Breast epithelium (tissue), 4 donors: Measurements from ENCODE around the gene ERO1B. TPM values are rescaled to one million over a fixed set of nuclear protein-coding genes. Genes with fewer than 3 reads are reported as not detected.

ENCODE experiments used
- DNase-seq, 2 donors: peaks; one replicate each; pipeline ENCODE4 v3.0.0-alpha.2; 2019; ENCODE audit warnings: low spot score in 2 of 2
- H3K27ac ChIP-seq, 2 donors: fragments of 200-600 bp; sonication (generic) in 1 of 2; one replicate each; pipeline ENCODE4 v1.5.1; 2016 to 2019; ENCODE audit warnings: mild to moderate bottlenecking in 1 of 2
- H3K27me3 ChIP-seq, 2 donors: fragments of 200-600 bp; sonication (generic) in 1 of 2; one replicate each; pipeline versions ENCODE4 v1.5.1 to v1.6.0; 2017 to 2019; ENCODE audit warnings: control low read depth in 1 of 2, mild to moderate bottlenecking in 1 of 2
- H3K36me3 ChIP-seq: fragments of 200-600 bp; one replicate; pipeline ENCODE4 v1.5.1; 2019
- H3K4me1 ChIP-seq, 2 donors: fragments of 200-600 bp; sonication (generic); one replicate each; pipeline ENCODE4 v1.5.1; 2016 to 2019; ENCODE audit warnings: control low read depth in 1 of 2
- H3K4me3 ChIP-seq, 3 donors: fragments of 200-600 bp; sonication (generic); 1 replicate in 2 of 3; 2 replicates in 1 of 3; pipeline ENCODE4 v1.5.1; 2016 to 2019; ENCODE audit warnings: mild to moderate bottlenecking in 3 of 3, moderate library complexity in 2 of 3
- H3K9me3 ChIP-seq, 2 donors: fragments of 200-600 bp; sonication (generic) in 1 of 2; one replicate each; pipeline ENCODE4 v1.5.1; 2016 to 2019; ENCODE audit warnings: control low read depth in 1 of 2
- CTCF ChIP-seq, 3 donors: fragments of 450-650 bp; IDR thresholded peaks; one replicate each; pipeline ENCODE4 v1.5.1; 2016 to 2017; ENCODE audit warnings: antibody characterized with exemption in 3 of 3, mild to moderate bottlenecking in 3 of 3, moderate library complexity in 3 of 3
- POLR2A ChIP-seq: fragments of 450-650 bp; IDR thresholded peaks from one replicate; pipeline ENCODE4 v1.6.1; 2016; ENCODE audit warnings: antibody characterized with exemption, mild to moderate bottlenecking, moderate library complexity
- POLR2AphosphoS5 ChIP-seq, 3 donors: sonication (generic); formaldehyde crosslinking; IDR thresholded peaks; one replicate each; pipeline ENCODE4 v1.6.1; 2017; ENCODE audit warnings: antibody characterized with exemption in 3 of 3
- intact Hi-C: fragments of 100-400 bp; cut with DNase I; formaldehyde crosslinking; loops from one replicate; pipeline ENCODE4 v1.15.1; 2023; ENCODE audit warnings: low total_unique reads
- total RNA-seq, 3 donors: library from RNA; depleted of rRNA; stranded (reverse); fragments of >200 nt; gene quantifications; one replicate each; pipeline ENCODE4 v1.1.0, GENCODE V29; 2016

Gene ERO1B
- total RNA-seq, 3 donors from 2014 or later, result 9.0 to 23.1 (median 17.0) TPM

GRCh38 chr1:236209713-236210112, 72.0 kb downstream of the ERO1B start:
- Histone ChIP-seq H3K36me3 (no peaks in the 10 kb centered on the region), H3K27ac (no peak overlapping the region)
- intact Hi-C loops, result no loop called here

GRCh38 chr1:236209185-236209584, 72.6 kb downstream of the ERO1B start:
- no peak overlapping the region for H3K27ac ChIP-seq
- no peaks in the 10 kb centered on the region for H3K4me1 ChIP-seq
- H3K9me3 ChIP-seq, result no peaks in the 10 kb centered on the region
- H3K36me3 ChIP-seq, result no peaks in the 10 kb centered on the region
- no peak for DNase-seq
- TF ChIP-seq CTCF (IDR thresholded peaks at IDR 0.05), result no peak
- no peak for TF ChIP-seq POLR2AphosphoS5 (IDR thresholded peaks at IDR 0.05)
- no peak for TF ChIP-seq POLR2A
- H3K4me3 ChIP-seq, result no peak overlapping the region
- no peaks in the 10 kb centered on the region for H3K27me3 ChIP-seq
- intact Hi-C loops, result no loop called here

More at GRCh38 chr1:236209713-236210112, 72.0 kb downstream of the ERO1B start:
- Histone ChIP-seq H3K27me3 (no peaks in the 10 kb centered on the region), H3K4me3 (no peak overlapping the region), H3K4me1 (no peaks in the 10 kb centered on the region), H3K9me3 (no peaks in the 10 kb centered on the region)
- TF ChIP-seq POLR2AphosphoS5 (IDR thresholded peaks at IDR 0.05) (no peak), POLR2A (no peak), CTCF (IDR thresholded peaks at IDR 0.05) (no peak)
- no peak for DNase-seq

- TF ChIP-seq CTCF (IDR thresholded peaks at IDR 0.05) (no peak), POLR2A (no peak), POLR2AphosphoS5 (IDR thresholded peaks at IDR 0.05) (no peak)
- no peak overlapping the region for H3K27ac ChIP-seq
- intact Hi-C loops, result no loop called here
- no peaks in the 10 kb centered on the region for H3K36me3 ChIP-seq
- no peak overlapping the region for H3K4me3 ChIP-seq
- H3K9me3 ChIP-seq, result no peaks in the 10 kb centered on the region
- H3K4me1 ChIP-seq, result no peaks in the 10 kb centered on the region
- H3K27me3 ChIP-seq, result no peaks in the 10 kb centered on the region
- no peak for DNase-seq
Observed at GRCh38 chr1:236207569-236207968, 74.2 kb downstream of the ERO1B start.

DNA sequence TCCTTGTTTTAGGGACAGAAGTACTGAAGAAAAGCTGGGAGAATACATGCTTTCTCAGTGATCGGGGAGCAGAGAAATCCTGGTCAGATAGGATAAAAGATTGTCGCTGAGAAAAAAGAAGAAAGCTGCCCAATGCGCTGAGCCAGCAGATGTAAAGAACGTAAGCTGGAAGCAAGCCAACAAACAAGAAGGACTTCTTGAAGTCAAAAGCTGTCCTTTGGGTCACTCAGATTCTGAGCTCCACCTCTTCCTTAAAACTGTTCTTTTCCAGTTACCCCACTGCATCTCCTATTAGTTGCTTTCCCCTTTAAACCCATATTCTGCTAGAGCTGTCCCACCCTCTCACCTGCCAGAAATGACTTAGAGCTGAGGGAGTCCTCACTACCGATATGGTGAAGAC, 74.6 kb downstream of the ERO1B start:
- intact Hi-C loops, result no loop called here
- TF ChIP-seq CTCF (IDR thresholded peaks at IDR 0.05) (no peak), POLR2A (no peak), POLR2AphosphoS5 (IDR thresholded peaks at IDR 0.05) (no peak)
- no peak overlapping the region for H3K27ac ChIP-seq

DNA sequence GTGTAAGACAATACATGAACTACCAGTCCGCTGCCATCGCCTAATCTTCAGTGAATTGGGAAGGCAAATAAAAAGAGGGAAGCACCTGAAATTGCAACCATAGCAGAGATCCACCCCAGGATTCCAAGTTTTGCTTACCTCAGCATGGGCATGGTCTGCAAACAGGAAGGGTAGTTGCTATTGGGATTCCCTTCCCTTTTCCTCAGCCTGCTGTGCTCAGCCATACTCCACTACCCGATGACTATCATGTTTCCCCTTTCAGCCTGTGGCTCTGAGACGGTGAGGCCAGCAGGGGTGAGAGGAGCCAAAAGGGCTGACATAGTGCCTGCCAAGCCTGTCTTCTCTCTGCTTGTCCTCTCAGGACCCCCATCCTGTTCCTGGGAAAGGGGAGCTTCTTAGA, 75.2 kb downstream of the ERO1B start:
- Histone ChIP-seq H3K4me3 (no peak overlapping the region), H3K27ac (no peak overlapping the region), H3K36me3 (no peaks in the 10 kb centered on the region), H3K9me3 (peaks cover 0 to 8% of the 10 kb centered on the region in 2 donors), H3K4me1 (no peaks in the 10 kb centered on the region), H3K27me3 (no peaks in the 10 kb centered on the region)
- DNase-seq, result no peak
- intact Hi-C loops, result no loop called here
- TF ChIP-seq POLR2A, result no peak
- TF ChIP-seq CTCF (IDR thresholded peaks at IDR 0.05), result no peak
- no peak for TF ChIP-seq POLR2AphosphoS5 (IDR thresholded peaks at IDR 0.05)

More for the DNA sequence above, 74.6 kb downstream of the ERO1B start:
- Histone ChIP-seq H3K9me3 (peaks cover 0 to 3% of the 10 kb centered on the region in 2 donors), H3K27me3 (no peaks in the 10 kb centered on the region), H3K36me3 (no peaks in the 10 kb centered on the region), H3K4me3 (no peak overlapping the region), H3K4me1 (no peaks in the 10 kb centered on the region)
- DNase-seq, result no peak
